Kidney capillary endothelial cell (primary cell): ENCODE data around the gene MYO16.
"Not testable (repeated sequence)": the region's sequence is repeated elsewhere in the genome, so short reads cannot be mapped to it uniquely, and the experiment has no call there.

Source experiments
- DNase-seq: peaks from one replicate; pipeline ENCODE4 v3.0.0-alpha.2; 2018; ENCODE audit warnings: low spot score

MYO16 gene

GRCh38 chr13:109074436-109074835 is 445.0 kb downstream of the MYO16 start:
- no peak for DNase-seq

- no peak for DNase-seq
These were observed 445.4 kb downstream of the MYO16 start for GRCh38 chr13:109074853-109075252.

DNA sequence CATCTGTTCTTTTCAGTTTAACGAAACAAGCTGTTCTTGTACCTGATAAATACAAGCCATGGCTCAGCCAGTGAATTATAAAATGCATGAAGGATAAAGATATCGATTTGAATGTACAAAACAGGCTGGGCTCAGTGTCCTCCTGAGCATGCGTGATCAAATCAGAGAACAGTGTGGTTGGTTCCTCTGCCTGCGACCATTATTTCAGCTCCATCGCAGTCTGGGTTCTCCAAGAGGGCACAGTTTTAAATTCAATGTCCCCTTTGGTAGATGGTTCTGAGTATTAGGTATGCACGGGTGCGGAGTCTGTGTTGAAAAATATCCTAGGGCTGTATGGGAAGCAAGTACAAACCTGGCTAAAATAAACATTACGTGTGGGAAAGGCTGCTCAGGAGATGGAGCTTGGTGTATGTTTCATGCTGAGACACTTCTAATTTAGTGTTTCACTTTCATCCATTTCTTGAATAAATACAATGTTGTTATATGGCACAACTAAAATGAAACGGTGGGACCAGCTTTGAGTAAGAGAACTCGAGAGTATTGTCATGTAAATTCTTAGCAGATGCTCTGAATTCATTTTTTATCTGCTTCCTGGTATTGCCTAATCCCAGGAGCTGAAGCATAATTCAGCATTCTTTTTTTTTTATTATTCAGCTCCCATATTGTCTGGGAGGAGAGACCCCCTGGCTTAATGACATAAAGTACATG is 458.7 kb downstream of the MYO16 start:
- DNase-seq = no peak

DNA sequence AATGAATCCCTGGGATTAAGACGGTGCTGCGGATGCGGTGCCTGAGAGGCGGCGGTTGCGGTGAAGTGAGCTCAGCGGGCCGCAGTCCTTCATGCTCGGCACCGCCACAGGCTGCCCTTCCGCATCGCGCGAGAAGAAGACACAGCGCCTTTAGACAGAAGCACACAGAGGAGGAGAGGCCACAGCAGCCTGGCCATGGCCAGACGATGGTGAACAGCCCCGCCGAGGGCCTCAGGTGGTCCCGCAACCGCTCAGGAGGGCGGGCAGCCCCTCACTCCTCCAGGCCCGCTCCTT is 459.2 kb downstream of the MYO16 start:
- no peak for DNase-seq

DNA sequence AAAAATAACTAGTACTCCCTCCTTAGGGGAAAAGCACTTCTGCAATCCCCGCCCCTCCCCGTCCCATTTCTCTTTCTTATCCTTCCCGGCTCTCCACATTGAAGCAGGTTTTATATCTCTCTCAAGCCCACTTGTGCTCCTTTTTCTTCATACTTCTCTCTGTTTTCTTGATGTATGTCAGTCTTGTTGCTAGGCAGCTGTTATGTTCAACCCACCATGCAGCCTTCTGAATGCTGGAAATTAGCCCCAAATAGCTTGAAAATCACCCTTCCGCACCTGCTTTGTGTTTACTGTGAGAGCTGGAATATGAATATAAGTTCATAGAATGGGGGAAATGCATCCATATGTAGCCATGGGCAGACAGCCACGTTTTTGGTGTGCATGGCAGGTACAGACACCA is 461.4 kb downstream of the MYO16 start:
- no peak for DNase-seq

DNA sequence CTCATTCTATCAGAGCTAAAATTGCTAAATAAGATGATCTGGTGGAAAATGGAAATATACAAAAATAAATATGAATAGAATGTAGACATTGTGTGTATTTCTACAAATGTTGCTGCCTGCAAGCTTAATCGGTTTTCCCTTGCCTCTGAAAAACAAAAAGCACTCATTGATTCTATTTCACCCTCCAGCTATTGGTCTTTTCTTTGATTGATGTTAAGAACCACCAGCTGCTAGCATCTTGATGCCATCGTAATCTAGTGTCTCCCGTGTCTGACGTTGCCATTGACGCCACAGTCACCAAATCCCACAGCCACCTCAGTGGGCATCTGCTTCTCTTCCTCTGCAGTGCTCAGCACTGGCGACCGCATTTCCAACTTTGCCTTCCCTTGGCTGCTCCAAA is 461.8 kb downstream of the MYO16 start:
- DNase-seq = no peak

DNA sequence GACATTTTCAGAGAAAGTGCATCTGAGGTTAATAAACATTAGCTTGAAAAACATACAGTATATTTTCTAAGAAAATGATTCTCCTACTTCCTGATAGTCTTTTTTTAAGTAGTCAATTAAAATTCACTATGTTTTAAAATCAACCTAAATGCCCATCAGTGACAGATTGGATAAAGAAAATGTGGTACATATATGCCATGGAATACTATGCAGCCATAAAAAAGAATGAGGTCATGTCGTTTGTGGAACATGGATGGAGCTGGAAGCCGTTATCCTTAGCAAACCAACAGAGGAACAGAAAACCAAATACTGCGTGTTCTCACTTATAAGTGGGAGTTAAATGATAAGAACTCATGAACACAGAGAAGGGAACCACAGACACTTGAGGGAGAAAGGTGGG is 462.8 kb downstream of the MYO16 start:
- DNase-seq = not testable (repeated sequence)

- DNase-seq = no peak
These were observed 464.6 kb downstream of the MYO16 start for GRCh38 chr13:109093998-109094397.

DNA sequence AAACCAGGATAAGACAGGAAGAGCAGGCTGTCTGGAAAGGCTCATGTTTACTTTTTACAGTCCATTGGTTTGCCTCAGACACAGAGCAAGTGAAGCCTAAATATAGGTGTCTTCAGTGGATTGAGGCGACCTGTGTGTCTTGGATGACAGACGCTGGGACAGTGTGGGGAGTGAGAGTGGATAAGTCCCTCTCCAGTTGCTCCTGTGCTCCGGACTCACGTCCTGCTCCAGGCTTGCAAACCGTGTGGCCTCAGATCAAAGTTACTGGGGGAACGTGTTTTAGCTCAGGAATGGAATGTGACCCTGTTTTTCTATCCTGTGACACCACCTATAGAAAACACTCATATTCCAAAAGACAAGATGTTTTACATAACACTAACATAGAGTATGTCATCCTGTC is 465.7 kb downstream of the MYO16 start:
- DNase-seq = no peak

GRCh38 chr13:109096101-109096500 is 466.7 kb downstream of the MYO16 start:
- DNase-seq = no peak

- DNase-seq = no peak
These were observed 471.4 kb downstream of the MYO16 start for GRCh38 chr13:109100705-109101304.

GRCh38 chr13:109101550-109102144 is 472.2 kb downstream of the MYO16 start:
- DNase-seq = no peak

DNA sequence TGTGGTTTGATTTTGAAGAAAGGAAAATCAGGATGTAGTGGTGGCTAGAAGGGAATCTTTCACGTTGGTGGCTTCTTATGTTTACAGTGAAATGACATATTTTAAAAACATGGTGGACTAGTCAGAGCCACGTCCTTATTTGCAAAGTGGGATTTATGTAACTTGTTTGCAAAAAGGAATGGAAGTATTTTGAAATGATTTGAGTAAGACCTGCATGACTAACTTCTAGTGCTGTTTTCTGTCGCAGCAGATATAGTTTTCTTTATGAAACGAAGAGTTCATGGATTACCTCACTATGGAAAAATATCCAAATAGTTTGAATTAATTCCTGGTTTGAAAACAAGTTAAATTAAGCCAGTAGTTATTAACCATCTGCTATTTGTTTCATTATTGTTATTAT is 476.5 kb downstream of the MYO16 start:
- DNase-seq = no peak

GRCh38 chr13:109110159-109110558 is 480.7 kb downstream of the MYO16 start:
- DNase-seq = no peak

DNA sequence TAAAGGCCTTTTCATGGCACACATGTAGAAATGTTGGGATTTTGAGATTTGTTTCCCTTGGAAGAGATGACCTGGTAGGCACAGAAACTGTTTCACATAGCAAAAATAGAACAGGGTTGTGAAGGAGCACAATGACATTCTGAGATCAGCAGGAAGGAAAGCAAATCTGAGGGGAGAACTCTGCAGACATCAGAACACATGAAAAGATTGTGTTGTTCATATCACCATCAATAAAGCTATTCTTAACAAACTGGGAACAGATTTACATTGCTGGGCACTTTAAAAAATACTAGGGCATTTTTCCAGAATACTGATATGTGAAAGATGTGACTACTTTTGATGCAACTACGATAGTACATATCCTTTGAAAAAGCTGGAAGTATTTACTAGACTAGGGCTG is 481.7 kb downstream of the MYO16 start:
- DNase-seq = no peak

DNA sequence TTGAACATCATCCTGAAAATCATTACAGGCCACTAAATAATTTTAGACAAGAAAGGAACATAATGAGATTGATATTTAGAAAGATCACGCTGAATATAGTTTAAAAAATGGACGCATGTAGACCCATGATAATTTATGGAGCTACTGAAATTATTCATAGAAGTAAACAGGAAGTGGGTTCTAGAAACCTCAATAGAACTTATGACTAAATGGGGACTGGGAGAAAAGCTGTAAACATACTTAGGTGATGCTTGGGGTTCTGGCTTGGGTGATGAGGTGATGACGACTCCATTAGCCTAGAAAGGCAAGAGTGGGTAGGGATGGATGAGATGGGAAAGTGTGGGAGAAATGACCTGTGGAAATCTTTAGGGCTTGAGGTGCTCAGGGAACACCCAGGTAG is 484.0 kb downstream of the MYO16 start:
- no peak for DNase-seq

DNA sequence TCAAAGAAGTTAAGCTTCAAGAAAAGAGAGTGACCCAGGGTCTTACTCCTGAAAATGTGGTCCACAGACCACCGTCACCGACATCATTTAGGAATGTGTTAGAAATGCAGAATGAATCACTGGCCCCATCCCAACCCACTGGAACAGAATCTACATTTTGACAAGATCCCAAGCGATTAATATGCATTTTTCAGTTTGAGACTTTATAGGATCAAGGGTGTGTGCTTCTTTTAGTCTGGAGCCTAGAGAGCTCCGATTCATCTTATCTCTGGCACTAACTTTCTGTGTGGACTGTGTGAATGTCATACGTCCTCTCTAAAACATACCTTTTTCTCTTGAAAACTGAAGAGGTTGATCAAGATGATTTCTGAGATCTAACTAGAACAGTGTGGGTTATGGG is 484.8 kb downstream of the MYO16 start:
- DNase-seq = no peak

GRCh38 chr13:109114991-109115390 is 485.6 kb downstream of the MYO16 start:
- DNase-seq = no peak

GRCh38 chr13:109118521-109118920 is 489.1 kb downstream of the MYO16 start:
- DNase-seq = no peak

- DNase-seq = no peak
These were observed 490.5 kb downstream of the MYO16 start for GRCh38 chr13:109119896-109120295.

GRCh38 chr13:109121826-109122225 is 492.4 kb downstream of the MYO16 start:
- DNase-seq = no peak

DNA sequence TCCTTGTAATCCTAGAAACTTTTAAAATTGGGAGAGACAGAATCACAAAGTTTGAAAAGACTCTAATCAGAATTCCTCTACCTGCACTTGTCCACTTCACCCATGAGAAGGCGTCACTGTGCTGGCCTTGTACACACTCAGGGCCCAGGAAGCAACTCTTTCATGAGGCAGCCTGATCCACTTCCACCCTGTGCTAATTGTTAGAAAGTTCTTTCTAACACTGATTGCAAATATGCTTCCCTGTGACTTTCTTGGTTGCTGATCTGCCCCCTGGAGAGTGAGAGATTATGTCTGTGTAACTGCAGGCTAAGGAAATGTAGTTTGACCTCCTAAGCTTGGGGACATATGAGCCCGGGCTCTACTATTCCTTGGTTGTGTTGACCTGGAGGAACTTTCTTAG is 494.6 kb downstream of the MYO16 start:
- DNase-seq = no peak

DNA sequence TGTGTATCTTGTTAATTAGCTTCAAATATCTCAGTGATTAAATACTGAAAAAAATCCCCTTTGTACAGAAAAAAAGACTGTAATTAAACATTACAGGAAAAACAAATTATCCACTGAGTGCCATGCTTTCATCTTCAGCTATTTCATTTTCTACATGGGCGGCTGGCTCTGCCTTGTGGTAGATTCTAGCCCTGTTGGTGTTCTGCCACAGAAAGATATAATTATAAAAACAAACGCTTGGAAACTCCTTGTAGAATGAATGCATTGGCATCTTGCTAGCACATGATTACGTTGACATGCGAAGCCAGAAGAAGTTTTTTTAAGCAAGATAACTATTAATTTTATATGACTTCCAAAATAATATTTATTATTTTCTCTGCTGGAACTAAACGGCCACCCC is 496.8 kb downstream of the MYO16 start:
- no peak for DNase-seq
